Anterior cingulate cortex (tissue), 58 donors: ENCODE results near the gene KCNRG.
A peak's percentile ranks its signal among the peaks of the same experiment; 100 is the strongest.
"Not testable (repeated sequence)": the region's sequence is repeated elsewhere in the genome, so short reads cannot be mapped to it uniquely, and the experiment has no call there.

ENCODE experiments used
- DNase-seq, 58 donors: peaks; one replicate each; lab custom pipeline; 2025; lab: John Stamatoyannopoulos, UW

Gene KCNRG, protein sequence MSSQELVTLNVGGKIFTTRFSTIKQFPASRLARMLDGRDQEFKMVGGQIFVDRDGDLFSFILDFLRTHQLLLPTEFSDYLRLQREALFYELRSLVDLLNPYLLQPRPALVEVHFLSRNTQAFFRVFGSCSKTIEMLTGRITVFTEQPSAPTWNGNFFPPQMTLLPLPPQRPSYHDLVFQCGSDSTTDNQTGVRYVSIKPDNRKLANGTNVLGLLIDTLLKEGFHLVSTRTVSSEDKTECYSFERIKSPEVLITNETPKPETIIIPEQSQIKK

DNA sequence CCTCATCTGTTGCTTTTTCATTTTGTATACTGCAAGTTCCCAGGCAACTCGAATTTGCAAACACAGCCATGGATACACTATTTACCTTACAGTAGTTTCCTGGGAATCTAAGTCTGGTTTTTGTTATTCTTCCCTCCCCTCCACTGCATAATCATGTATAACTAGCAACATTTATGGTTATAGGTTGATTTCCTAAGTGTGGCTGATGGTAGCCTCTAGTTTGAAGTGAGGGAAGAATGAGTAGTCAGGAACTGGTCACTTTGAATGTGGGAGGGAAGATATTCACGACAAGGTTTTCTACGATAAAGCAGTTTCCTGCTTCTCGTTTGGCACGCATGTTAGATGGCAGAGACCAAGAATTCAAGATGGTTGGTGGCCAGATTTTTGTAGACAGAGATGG is at the start of gene KCNRG:
TSS of gene KCNRG (plus strand) at position 187 of the 400 bp plus-strand sequence. CDS start at position 237, 50 bp downstream.
- no peak for DNase-seq

DNA sequence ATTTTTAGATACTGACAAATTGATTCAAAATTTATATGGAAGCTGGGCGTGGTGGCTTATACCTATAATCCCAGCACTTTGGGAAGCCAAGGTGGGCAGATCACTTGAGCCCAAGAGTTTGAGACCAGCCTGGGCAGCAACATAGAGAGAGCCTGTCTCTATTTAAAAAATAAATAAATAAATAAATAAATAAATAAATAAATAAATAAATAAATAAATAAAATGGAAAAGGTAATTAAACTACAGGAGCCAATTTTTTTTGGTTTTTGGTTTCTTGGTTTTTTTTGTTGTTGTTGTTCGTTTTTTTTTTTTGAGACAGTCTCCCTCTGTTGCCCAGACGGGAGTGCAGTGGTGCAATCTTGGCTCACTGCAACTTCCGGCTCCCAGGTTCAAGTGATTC is 47.8 kb upstream of the KCNRG start:
- no peak for DNase-seq

DNA sequence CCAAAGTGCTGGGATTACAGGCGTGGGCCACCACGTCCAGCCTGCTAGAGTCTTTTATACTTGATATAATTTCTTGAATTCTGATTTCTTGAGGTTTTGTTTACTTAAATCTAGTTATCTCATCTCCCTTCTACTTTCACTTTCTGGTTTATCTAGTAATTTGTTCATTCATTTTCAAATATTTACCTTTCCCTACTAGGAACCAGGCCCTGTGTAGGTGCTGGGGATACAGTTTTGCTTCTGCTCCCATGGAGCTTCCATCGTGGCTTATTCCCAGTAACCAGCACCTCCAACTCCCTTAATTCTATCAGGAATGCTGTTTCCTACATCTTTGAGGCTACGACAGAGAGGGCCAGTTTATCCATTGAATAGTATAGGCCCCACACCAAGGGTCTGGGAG is 42.5 kb upstream of the KCNRG start:
- no peak for DNase-seq

DNA sequence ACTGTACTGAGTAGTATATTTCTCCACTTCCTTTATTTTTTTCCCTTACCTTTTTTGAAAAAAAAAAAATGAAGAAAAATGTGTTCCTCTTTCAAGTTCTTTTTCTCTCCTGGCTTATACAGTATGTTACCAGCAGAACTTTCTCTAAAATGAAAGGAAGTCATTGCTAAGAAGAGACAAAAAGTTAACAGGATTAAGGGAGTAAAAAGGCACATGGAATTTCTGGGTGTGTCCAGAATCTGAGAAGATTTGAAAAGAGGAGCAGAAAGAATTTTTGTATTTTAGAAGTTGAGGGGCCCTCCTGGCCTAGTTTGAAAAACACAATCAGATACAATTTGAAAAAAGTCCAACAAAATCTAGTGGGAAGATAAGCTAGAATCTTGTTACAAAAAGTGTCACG is 39.4 kb upstream of the KCNRG start:
- DNase-seq: no peak

DNA sequence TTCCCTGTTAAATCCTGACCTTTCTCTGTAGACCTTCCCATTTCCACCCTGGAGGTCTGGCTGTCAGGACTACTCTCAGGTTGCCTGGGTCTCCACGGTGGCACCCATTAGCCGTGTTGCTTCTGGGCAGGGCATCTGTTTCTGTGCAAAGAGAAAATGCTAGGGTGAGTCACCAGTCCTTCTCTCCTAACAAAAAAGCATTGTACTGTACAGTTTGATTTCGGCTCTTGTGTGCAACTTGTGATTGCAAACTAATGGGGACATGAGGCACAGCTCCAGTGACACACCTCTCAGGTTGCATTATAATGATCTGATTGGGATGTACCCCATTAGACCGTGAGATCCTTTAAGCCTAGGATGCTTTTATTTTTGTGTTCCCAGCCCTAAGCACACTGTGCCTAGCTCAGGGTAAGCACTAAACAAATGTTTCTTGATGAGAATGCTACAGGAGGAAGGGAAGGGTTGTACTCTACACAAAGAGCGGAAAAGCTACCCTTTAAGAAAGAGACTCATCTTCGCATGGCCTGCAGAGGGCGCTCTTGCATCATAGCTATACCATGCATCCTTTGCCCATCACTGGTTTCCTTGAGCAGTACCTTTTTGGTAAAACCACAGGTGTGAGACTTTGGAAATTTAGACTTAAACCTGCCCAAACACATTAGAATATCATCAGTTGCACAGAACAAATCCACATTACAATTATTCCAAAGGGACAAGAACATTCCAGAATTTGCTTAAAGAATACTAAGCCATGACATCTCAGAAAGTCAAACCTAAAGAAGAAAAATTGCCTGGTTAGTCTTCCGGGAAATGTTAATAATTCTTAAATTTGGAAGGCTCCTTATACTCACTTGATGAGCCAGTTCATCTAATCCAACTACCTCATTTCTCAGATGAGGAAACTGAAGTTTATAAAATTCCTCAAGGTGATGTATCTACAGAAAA is 38.7 kb upstream of the KCNRG start:
- DNase-seq: peak in 42 of 58 donors; percentile 2 to 73 (median 36)

DNA sequence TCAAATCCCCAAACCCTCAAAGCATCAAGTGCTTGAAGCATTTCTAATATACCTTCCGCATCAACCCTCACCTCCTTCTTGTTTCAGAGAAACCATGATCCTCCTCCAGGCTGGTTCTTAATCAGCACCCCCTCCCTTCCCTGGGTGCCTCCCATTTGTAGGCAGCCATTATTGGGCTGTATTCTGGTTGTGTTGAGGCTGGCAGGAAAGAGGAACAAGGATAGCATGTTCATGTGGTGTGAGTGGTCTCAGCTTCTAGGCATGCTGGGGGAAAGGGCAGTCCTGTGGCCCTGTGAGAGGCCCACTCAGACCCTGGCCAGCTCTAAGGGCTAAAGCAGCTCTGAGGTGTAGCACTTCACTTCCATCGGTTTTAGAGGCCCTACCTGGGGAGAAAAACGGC is 37.3 kb upstream of the KCNRG start:
- no peak for DNase-seq

DNA sequence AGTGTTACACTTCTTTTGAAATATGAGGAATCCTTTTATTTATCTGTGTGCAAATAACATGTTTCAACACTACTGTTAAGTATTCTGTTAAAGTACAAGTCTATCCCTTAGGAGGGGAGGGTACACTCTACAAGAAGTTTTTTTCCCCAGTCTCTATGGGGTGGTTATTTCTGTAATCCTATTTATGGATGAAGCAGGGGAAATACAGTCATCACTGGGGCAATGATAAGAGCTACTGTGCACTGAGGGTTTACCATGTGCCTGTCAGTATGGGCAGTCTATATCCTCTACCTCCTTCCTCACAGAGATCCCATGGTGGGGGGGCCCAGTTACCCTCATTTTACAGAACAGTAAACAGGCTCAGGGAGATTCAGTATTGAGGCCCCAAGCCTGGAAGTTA is 35.0 kb upstream of the KCNRG start:
- no peak for DNase-seq

DNA sequence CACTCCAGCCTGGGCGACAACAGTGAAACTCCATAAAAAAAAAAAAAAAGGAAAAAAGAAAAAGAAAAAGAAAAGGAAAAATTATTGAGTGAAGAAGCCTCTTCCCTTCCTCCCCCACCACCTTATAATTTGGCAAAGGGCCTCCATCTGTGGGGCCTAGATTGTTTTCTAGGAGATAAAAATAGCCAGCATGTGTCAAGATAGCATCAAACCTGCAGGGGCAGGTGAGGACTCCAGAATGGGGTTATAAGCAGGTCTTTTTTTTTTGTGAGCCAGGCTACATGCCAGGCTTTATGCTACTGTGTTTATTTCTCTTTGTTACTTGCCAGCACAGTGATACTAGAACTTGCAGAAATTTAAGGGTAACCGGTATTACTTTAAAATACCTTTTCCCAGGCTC is 30.1 kb upstream of the KCNRG start:
- DNase-seq: no peak

DNA sequence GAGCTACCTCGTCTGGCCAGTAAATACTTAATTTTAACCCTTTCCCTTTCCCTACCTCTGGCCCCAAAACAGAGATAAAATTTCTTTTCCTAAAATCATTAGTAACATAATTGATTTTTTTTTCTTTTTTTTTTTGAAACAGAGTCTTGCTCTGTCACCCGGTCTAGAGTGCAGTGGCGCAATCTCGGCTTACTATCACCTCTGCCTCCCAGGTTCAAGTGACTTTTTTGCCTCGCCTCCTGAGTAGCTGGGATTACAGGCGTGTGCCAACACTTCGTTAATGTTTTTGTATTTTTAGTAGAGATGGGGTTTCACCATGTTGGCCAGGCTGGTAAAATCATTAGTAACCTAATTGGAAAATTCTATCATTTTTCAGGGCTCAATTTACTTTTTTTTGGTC is 28.8 kb upstream of the KCNRG start:
- DNase-seq: no peak

DNA sequence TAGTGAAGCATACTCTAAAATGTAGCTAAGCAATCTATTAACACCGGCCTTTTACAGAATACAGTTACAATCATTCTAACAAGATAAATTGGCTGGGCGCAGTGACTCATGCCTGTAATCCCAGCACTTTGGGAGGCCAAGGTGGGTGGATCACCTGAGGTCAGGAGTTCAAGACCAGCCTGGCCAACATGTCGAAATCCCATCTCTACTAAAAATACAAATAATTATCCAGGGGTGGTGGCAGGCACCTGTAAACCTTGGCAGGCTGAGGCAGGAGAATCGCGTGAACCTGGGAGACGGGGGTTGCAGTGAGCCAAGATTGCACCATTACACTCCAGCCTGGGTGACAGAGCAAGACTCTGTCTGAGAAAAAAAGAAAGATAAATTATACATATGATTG is 24.6 kb upstream of the KCNRG start:
- not testable (repeated sequence) for DNase-seq

DNA sequence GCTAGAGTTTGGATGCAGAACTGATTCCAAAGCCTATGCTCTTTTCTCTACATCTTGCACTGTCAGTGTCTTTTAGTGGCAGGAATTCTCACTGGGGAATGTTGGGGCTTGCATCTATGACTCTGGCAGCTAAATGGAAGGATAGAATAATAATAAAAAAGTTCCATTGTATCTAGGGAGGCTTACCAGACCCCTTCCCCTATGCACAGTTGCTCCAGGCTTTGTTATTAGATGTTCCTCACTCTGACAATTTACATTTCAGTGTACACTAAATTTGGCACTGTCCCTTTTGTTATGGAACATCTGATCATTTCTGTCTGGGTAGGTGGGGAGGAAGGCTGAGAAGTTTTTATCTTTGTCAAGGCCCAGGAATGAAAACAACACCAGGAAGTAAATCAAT is 22.1 kb upstream of the KCNRG start:
- DNase-seq: no peak

DNA sequence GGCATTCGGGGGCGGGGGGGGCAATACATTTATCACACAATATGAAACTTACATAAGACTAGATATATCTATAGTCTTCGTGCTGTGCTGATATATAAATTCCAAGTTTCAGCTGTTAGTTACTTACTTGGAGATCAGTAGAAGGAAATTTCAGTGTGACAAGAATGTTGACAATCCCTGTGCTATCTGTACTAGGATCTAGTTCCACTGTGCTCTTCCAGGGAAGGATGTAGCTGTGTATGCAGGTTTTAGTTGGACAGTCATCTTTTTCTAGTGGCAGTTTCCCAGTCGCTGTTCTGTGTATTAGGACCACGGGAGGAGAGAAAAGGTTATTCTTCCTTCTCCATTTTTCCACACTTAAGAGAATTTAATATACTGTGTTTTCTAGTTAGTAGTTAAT is 21.6 kb upstream of the KCNRG start:
- DNase-seq: no peak

DNA sequence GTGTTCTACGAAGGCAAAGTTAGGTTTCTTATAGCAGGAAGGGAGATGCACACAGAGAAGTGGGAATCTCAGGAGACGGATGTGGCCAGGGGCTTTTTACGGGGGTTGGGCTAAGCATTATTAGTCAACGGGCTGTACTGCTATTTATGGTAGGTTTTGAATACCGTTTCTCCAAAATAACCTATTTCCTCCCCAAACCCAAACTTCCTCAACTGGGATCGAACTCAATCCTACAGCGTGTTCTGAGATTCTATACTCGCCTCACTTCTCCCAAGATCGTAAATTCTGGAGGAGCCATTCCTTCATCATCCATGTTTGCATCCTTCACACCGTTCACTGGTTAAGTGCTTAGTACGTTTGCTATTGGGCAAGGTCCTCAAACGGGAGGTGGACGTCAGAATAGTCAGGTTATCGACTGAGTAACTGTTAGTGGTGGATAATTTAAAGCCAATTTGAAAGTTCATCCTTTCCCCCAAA is 19.6 kb upstream of the KCNRG start:
- DNase-seq: peak in 2 of 58 donors; percentile 12 to 33

DNA sequence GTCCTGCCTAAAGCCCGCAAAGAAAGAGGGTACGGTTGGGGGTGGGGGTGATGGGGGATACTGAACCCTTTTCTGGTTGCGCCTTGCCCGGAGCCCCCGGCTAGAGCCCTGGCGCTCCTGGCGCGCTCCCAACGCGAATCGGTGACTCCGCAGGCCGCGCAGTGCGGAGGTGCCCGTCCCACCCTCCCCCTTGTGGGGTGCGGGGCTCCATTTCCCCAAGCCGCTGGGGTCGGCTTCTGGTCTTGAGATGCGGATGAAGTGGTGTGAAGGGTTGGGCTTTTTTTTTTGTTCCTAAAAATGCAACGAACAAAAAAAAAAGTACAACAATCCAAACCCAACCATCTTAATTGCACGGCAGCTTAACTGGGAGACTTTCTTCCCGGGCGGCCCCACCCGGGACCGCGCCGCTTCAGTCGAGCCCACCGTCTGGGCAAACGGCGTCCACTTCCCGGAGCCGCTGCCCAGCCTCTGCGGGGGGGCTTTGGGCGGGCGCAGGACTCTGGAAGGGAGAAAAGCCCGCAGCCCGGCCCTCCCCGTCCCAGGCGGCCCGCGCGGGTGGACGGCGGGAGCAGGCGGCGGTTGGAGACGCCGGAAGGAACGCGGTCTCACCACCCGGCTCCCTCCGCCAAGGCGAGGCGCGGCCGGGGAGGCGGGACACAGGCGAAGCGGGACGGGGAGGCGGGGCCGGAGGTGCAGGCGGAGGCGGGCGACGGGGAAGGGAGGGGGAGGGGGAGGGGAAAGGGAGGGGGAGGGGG is 18.9 kb upstream of the KCNRG start:
- peak in 56 of 58 donors; percentile 57 to 93 (median 87) for DNase-seq

DNA sequence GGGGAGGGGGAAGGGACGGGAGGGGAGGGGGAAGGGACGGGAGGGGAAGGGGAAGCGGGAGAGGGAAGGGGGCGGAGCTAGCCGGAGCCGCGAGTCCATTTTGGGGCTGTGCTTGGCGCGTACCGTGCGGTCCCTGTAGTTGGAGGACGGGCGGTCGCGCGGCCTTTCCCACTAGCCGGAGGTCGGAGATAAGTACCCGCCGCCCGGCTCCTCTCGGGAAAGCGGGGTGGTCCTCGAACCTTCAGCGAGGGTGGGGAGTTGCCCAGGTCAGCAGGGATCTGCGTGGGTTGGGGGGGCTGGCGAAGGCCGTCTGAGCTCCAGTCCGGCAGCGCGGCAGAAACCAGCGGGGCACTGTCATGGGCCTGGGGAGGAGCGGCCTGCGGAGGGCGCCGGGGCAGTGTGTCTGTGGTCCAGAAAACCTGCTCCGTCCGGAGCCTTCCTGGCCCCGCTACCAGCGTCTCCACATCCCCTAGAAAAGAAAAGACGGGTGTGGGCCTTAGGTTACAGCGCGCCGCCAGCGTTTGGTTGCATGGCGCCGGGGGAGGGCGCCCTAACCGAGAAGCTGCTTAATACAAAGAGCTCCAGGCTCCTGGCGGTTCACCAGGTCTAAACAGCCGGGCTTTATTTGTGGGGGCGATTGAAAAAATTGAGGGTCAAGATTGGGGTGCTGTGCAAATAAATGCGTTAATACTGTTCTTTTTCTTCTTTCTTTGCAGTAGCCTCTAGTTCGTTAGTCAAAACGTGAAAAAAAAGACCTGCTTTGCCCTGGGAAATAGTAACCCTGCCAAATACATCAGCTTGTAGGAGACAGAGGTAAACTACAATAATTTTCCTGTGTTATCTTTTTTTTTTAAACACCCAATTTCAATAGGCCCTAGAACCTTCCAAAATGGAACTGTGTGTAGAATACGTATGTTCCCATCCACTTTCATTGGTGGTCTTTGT is 18.0 kb upstream of the KCNRG start, which contains the start of gene TRIM13:
TSS of gene TRIM13 (plus strand) at position 92 of the 945 bp plus-strand sequence. CDS start 14,899 bp downstream, outside the sequence.
- DNase-seq: peak; percentile 66 to 95 (median 89)

DNA sequence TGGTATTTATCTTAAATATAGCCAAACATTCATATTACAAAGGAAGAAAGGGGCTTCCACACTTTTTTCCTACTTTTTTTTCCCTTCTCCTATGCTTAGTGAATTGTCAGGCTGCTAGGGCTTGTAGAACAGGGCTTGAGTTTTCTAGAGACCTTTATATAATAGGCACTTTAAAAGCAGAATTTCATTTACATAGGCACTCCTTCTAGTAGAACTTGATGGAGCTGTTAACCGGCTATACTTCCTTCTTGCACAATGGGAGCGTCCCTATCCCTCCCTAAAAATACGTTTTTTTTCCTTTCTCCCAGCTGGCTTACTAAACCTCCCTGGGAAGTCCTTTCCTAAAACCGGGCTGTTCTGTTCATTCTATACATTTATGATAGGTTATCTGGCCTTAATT is 17.3 kb upstream of the KCNRG start:
- no peak for DNase-seq

DNA sequence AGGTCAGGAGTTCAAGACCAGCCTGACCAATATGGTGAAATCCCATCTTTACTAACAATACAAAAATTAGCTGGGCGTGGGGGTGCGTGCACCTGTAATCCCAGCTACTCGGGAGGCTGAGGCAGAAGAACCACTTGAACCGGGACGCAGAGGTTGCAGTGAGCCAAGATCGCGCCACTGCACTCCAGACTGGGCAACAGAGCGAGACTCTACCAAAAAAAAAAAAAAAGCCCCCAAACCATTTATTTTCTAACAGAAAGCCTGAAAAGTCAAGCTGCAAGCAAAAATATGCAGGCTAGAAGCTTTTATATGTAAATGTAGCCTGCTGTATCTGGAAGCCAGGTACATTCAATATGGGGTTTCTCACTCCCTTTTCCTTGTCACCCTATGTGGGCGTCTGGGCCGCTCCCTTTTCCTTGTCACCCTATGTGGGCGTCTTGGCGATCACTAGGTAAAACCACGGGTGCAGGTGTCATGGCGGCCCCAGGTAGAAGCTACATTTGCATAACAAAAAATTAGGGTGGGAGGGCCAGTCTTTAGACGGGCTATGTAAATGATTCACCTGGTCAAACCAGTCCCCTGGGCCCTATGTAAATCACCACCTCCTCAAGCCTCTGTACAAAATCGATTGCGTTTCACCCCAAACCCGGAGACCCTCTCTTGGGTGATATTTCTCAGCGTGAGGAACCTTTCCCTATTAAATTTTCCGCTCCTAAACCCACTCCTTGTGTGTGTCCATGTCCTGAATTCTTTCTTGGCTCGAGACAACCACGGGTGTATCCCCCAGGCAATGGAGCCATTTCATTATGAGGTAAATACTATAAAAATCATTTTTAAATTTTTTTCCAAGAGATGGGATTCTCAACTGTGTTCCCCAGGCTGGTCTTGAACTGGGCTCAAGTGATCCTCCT is 16.3 kb upstream of the KCNRG start:
- DNase-seq: no peak

DNA sequence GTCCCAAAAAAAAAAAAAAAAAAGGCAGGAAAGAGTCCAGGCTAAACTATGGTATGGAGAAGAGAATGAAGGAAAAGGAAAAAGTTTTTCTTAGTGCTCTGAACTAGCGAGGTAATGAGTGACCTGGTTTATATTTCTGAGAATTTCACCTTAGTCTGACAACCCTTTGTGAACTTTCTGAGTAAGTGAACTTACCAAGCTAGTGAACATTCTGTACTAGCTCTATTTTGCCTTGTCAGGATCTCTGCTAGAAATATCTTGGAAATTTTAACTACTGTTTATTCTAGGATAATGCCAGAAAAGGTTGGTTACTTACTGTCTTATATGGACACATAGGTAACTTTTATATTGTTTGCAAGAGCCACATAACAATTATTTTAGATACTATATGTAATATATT is 14.0 kb upstream of the KCNRG start:
- no peak for DNase-seq
